Activated CD8-positive, alpha-beta memory T cell treated with anti-CD3 and anti-CD28 coated beads for 24 hours (primary cell): Measurements from ENCODE around the gene ARHGEF12.

Experiments
- DNase-seq: peaks from one replicate; pipeline ENCODE4 v3.0.0-alpha.2; 2020

The ARHGEF12 gene

GRCh38 chr11:120342226-120342625 is 6.0 kb downstream of the ARHGEF12 start:
- no peak for DNase-seq

GRCh38 chr11:120342678-120343077 is 6.5 kb downstream of the ARHGEF12 start:
- DNase-seq: no peak

- DNase-seq: no peak
Measured at GRCh38 chr11:120343429-120343828, 7.2 kb downstream of the ARHGEF12 start.

GRCh38 chr11:120344302-120345004 is 8.2 kb downstream of the ARHGEF12 start:
- DNase-seq: no peak

- DNase-seq: no peak
Measured at GRCh38 chr11:120346233-120346632, 10.0 kb downstream of the ARHGEF12 start.

- no peak for DNase-seq
Measured at GRCh38 chr11:120350637-120351036, 14.4 kb downstream of the ARHGEF12 start.

GRCh38 chr11:120352405-120352804 is 16.2 kb downstream of the ARHGEF12 start:
- DNase-seq: no peak

- no peak for DNase-seq
Measured at GRCh38 chr11:120354068-120354467, 17.9 kb downstream of the ARHGEF12 start.

- DNase-seq: no peak
Measured at GRCh38 chr11:120354779-120355178, 18.6 kb downstream of the ARHGEF12 start.

GRCh38 chr11:120357620-120358019 is 21.4 kb downstream of the ARHGEF12 start:
- DNase-seq: no peak

- no peak for DNase-seq
Measured at GRCh38 chr11:120358729-120359128, 22.5 kb downstream of the ARHGEF12 start.

GRCh38 chr11:120363436-120363835 is 27.2 kb downstream of the ARHGEF12 start:
- no peak for DNase-seq

GRCh38 chr11:120365512-120365911 is 29.3 kb downstream of the ARHGEF12 start:
- DNase-seq: no peak

GRCh38 chr11:120372296-120372695 is 36.1 kb downstream of the ARHGEF12 start:
- DNase-seq: no peak

GRCh38 chr11:120375076-120375475 is 38.9 kb downstream of the ARHGEF12 start:
- no peak for DNase-seq

- DNase-seq: no peak
Measured at GRCh38 chr11:120376547-120377182, 40.5 kb downstream of the ARHGEF12 start.

GRCh38 chr11:120378474-120378873 is 42.3 kb downstream of the ARHGEF12 start:
- no peak for DNase-seq

- DNase-seq: no peak
Measured at GRCh38 chr11:120381401-120381800, 45.2 kb downstream of the ARHGEF12 start.

GRCh38 chr11:120383518-120384155 is 47.4 kb downstream of the ARHGEF12 start:
- DNase-seq: no peak

GRCh38 chr11:120384476-120384875 is 48.3 kb downstream of the ARHGEF12 start:
- no peak for DNase-seq

- no peak for DNase-seq
Measured at GRCh38 chr11:120385110-120385509, 48.9 kb downstream of the ARHGEF12 start.

GRCh38 chr11:120385655-120386054 is 49.4 kb downstream of the ARHGEF12 start:
- DNase-seq: no peak

GRCh38 chr11:120386318-120386717 is 50.1 kb downstream of the ARHGEF12 start:
- DNase-seq: no peak

GRCh38 chr11:120386774-120387371 is 50.7 kb downstream of the ARHGEF12 start:
- no peak for DNase-seq
